GM23248 (cell line): ENCODE data around the gene HPN.

ENCODE experiments used
- EZH2 ChIP-seq: fragments of 200-600 bp; sonication (generic); IDR thresholded peaks from 2 replicates; pipeline ENCODE4 v1.6.1; 2018; ENCODE audit warnings: antibody characterized with exemption, mild to moderate bottlenecking; ENCODE audit not compliant: insufficient read depth, poor library complexity, severe bottlenecking
- EZH2phosphoT487 ChIP-seq: fragments of 200-600 bp; sonication (generic); IDR thresholded peaks from 2 replicates; pipeline ENCODE4 v1.6.1; 2018; ENCODE audit warnings: antibody characterized with exemption, moderate library complexity, mild to moderate bottlenecking, low read depth; ENCODE audit not compliant: insufficient read depth

- TF ChIP-seq EZH2: no peak
- TF ChIP-seq EZH2phosphoT487: no peak
Measured at GRCh38 chr19:35059799-35060091, 18.2 kb downstream of the HPN start.
